Measurements from ENCODE around the gene DSN1. TPM values are rescaled to one million over a fixed set of nuclear protein-coding genes. Genes with fewer than 3 reads are reported as not detected.
"Not testable (repeated sequence)": the region's sequence is repeated elsewhere in the genome, so short reads cannot be mapped to it uniquely, and the experiment has no call there.

DSN1 gene
- total and polyA plus RNA-seq, 7 donors: 4.4 to 11.7 (median 6.4) TPM

DNA sequence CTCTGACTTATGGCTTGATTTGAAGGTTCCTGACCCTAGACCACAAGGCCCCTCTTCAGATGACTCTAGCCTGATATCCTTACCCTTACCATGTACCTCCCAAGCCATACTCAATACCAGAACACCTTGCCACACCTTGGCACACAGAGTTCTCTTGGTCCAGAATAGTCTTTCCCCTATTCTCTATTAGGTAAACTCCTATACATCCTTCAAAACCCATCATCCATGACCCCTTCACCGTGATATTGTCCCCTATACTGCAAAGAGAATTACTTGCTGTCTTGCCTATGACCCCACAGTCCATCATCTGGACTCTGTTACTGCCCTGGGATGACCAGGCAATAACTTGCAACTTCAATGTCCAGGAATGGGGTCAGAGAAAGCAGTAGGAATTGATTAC lies 31.8 kb upstream of the DSN1 start:
- H3K27me3 ChIP-seq: no peaks in the 10 kb centered on the region
- no peak overlapping the region for H3K4me3 ChIP-seq
- H3K9me3 ChIP-seq: no peaks in the 10 kb centered on the region
- DNase-seq: no peak
- TF ChIP-seq CTCF (IDR thresholded peaks at IDR 0.05): no peak
- no peak for TF ChIP-seq EP300 (IDR thresholded peaks at IDR 0.05)
- no peak for TF ChIP-seq POLR2A (IDR thresholded peaks at IDR 0.05)
- no peak for TF ChIP-seq POLR2AphosphoS5 (IDR thresholded peaks at IDR 0.05)
- intact Hi-C loops (cut with DNase I): no loop called here
- 93 to 96% methylated on average over 1 of the region's 1 CpG for WGBS, 2 donors
- peaks cover 44 to 94% (median 76%) of the 10 kb centered on the region in 4 donors for H3K36me3 ChIP-seq
- no peak overlapping the region for H3K27ac ChIP-seq
- peaks cover 0 to 5% (median 0%) of the 10 kb centered on the region in 4 donors for H3K4me1 ChIP-seq

DNA sequence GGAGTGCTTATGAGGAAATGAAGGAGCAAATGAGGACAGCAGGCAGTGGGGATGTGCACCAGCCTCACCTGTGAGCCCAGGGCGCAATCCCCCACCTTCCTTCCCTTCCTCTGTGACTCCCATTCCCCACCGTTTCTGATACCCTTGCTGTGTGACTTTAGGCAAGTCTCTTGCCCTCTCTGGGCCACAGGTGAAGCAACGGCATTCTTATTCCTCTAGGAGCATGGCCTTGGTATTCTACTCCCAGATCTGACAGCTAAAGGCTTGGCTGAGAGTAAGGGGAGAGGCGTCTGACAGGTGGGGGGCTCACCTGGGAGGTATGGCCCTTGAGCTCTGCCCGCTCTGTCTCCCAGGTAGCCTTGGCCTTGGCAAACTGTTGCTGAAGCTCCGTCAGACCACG lies 30.9 kb upstream of the DSN1 start:
- 93 to 95% methylated on average over 7 of the region's 7 CpGs for WGBS, 2 donors

DNA sequence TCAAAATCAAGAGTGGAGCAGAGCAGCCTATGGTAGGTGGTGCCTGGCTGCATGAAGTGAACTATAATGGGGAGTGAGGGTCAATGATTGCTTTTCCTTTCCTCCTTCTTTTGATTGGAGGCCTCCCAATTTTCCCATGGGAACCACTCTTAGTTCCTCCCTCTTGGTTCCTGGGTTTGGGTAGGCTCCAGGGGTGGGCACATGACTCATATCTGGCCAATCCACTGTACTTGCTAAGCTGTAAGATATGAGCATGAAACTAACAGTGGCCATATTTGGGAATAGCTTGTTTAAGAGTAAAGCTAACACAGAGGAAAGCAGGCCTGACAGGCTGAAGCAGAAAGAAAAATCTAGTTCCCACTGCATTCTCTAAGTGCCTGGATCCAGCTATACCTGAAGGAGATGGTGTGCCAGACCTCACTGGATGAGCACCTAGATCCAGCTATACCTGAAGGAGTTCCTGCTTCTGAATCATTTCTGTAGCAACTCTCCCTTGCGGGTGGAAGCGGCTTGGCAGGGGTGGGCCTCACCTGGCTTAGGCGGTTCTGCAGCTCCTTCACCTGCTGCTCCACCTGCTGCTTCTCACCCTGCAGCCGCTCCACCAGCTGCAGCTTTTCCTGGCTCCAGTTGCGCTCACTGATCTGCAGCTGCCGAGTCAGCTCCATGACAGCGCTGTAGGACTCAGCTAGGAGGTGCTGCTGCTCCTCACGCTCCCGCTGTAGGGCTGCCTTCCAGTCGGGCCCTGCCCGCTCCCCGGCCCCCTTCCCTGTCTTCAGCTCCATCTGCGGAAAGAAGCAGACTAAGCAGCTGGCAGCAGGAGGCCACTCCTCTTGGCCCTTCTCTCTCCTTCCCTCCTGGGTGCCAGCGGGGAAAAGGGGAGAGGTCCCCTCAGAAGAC lies 29.0 kb upstream of the DSN1 start:
- peaks cover 0 to 5% (median 0%) of the 10 kb centered on the region in 4 donors for H3K4me1 ChIP-seq
- intact Hi-C loops (cut with DNase I): no loop called here
- 95% methylated on average over 14 of the region's 14 CpGs for WGBS, 2 donors
- H3K36me3 ChIP-seq: peaks cover 43 to 100% (median 83%) of the 10 kb centered on the region in 4 donors
- DNase-seq: no peak
- H3K9me3 ChIP-seq: no peaks in the 10 kb centered on the region
- H3K4me3 ChIP-seq: no peak overlapping the region
- H3K27ac ChIP-seq: peak overlapping the region in 1 of 4 donors; percentile 64
- TF ChIP-seq CTCF (IDR thresholded peaks at IDR 0.05) (no peak), EP300 (IDR thresholded peaks at IDR 0.05) (no peak), POLR2A (IDR thresholded peaks at IDR 0.05) (no peak), POLR2AphosphoS5 (IDR thresholded peaks at IDR 0.05) (no peak)
- no peaks in the 10 kb centered on the region for H3K27me3 ChIP-seq

More for the DNA sequence above, 30.9 kb upstream of the DSN1 start:
- Histone ChIP-seq H3K27ac (no peak overlapping the region), H3K4me1 (peaks cover 0 to 5% (median 0%) of the 10 kb centered on the region in 4 donors), H3K36me3 (peaks cover 40 to 96% (median 83%) of the 10 kb centered on the region in 4 donors), H3K9me3 (no peaks in the 10 kb centered on the region), H3K27me3 (no peaks in the 10 kb centered on the region), H3K4me3 (no peak overlapping the region)
- DNase-seq: no peak
- intact Hi-C loops (cut with DNase I): no loop called here
- TF ChIP-seq EP300 (IDR thresholded peaks at IDR 0.05): no peak
- no peak for TF ChIP-seq CTCF (IDR thresholded peaks at IDR 0.05)
- no peak for TF ChIP-seq POLR2A (IDR thresholded peaks at IDR 0.05)
- TF ChIP-seq POLR2AphosphoS5 (IDR thresholded peaks at IDR 0.05): no peak

GRCh38 chr20:36800410-36800809 lies 26.8 kb upstream of the DSN1 start:
- no peaks in the 10 kb centered on the region for H3K9me3 ChIP-seq
- 86 to 91% methylated on average over 1 of the region's 1 CpG for WGBS, 2 donors
- no peak overlapping the region for H3K4me3 ChIP-seq
- DNase-seq: no peak
- H3K4me1 ChIP-seq: peaks cover 0 to 5% (median 0%) of the 10 kb centered on the region in 4 donors
- H3K27ac ChIP-seq: no peak overlapping the region
- TF ChIP-seq POLR2AphosphoS5 (IDR thresholded peaks at IDR 0.05): no peak
- no peak for TF ChIP-seq POLR2A (IDR thresholded peaks at IDR 0.05)
- no peak for TF ChIP-seq EP300 (IDR thresholded peaks at IDR 0.05)
- no peak for TF ChIP-seq CTCF (IDR thresholded peaks at IDR 0.05)
- intact Hi-C loops (cut with DNase I): no loop called here
- peaks cover 55 to 100% (median 86%) of the 10 kb centered on the region in 4 donors for H3K36me3 ChIP-seq
- H3K27me3 ChIP-seq: no peaks in the 10 kb centered on the region

- H3K4me1 ChIP-seq; H3K27ac ChIP-seq; H3K4me3 ChIP-seq; DNase-seq; intact Hi-C loops (cut with DNase I); H3K27me3 ChIP-seq; H3K9me3 ChIP-seq: not testable (repeated sequence)
- H3K36me3 ChIP-seq: peaks cover 55 to 99% (median 81%) of the 10 kb centered on the region in 4 donors
- 95 to 96% methylated on average over 10 of the region's 10 CpGs for WGBS, 2 donors
These were observed 25.8 kb upstream of the DSN1 start for GRCh38 chr20:36799313-36799712.

Data from sigmoid colon (tissue), 7 donors.